ENCODE data around the gene SH3GLB1.

DNA sequence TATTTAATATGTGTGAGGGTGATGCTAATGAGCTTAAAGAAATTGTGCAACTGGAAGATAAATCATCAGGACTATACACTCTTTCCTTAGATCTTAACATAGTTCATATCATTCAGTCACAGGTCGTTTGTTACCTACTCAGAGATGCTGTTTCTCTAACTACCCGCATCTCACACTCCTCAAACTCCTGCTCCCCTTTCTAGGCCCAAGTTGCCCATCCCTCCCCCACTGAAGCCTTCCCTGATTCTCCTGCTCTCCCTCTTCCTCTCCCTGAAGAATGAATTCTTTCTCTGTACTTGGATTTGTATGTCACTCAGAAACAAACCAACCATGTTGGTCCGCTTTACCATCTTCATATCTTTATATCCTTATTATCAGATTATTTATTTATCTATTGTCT, 9.1 kb downstream of the SH3GLB1 start:
- no peak for TF ChIP-seq POLR2A (IDR thresholded peaks at IDR 0.05)
- TF ChIP-seq, protein P1, sequence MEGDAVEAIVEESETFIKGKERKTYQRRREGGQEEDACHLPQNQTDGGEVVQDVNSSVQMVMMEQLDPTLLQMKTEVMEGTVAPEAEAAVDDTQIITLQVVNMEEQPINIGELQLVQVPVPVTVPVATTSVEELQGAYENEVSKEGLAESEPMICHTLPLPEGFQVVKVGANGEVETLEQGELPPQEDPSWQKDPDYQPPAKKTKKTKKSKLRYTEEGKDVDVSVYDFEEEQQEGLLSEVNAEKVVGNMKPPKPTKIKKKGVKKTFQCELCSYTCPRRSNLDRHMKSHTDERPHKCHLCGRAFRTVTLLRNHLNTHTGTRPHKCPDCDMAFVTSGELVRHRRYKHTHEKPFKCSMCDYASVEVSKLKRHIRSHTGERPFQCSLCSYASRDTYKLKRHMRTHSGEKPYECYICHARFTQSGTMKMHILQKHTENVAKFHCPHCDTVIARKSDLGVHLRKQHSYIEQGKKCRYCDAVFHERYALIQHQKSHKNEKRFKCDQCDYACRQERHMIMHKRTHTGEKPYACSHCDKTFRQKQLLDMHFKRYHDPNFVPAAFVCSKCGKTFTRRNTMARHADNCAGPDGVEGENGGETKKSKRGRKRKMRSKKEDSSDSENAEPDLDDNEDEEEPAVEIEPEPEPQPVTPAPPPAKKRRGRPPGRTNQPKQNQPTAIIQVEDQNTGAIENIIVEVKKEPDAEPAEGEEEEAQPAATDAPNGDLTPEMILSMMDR (IDR thresholded peaks at IDR 0.05): no peak
